Mesothelial cell of epicardium (in vitro differentiated cells): ENCODE measurements around the gene ASTL. TPM values are rescaled to one million over a fixed set of nuclear protein-coding genes. Genes with fewer than 3 reads are reported as not detected.

Experiments used
- DNase-seq, 2 experiments: peaks; one replicate each; pipeline ENCODE4 v3.0.0; 2021; ENCODE audit warnings: low spot score in 2 of 2; ENCODE audit not compliant: unreplicated experiment in 2 of 2
- H3K27ac Mint-ChIP-seq: 2 replicates; pipeline ENCODE4 v1.8.0; 2021; ENCODE audit warnings: mixed read lengths
- H3K27me3 Mint-ChIP-seq: 2 replicates; pipeline ENCODE4 v1.8.0; 2021; ENCODE audit warnings: low read depth, mixed read lengths
- H3K36me3 Mint-ChIP-seq: 2 replicates; pipeline ENCODE4 v1.8.0; 2021; ENCODE audit warnings: mixed read lengths
- H3K4me1 Mint-ChIP-seq: 2 replicates; pipeline ENCODE4 v1.8.0; 2021; ENCODE audit warnings: mixed read lengths
- H3K4me3 Mint-ChIP-seq: 2 replicates; pipeline ENCODE4 v1.8.0; 2021; ENCODE audit warnings: mild to moderate bottlenecking, moderate library complexity, mixed read lengths
- H3K9me3 Mint-ChIP-seq: 2 replicates; pipeline ENCODE4 v1.8.0; 2021; ENCODE audit warnings: mixed read lengths
- total RNA-seq: library from RNA; stranded (reverse); gene quantifications from 3 replicates; pipeline ENCODE4 v1.2.1, GENCODE V29; 2021
- TF ChIP-seq, protein P1 (sequence below): fragments of 200-600 bp; sonication (generic); IDR thresholded peaks from one replicate; pipeline ENCODE4 v1.5.0; 2021; ENCODE audit warnings: antibody characterized with exemption; ENCODE audit not compliant: unreplicated experiment

The ASTL gene
- total RNA-seq, 1 donor from 2014 or later: 1.2 TPM

DNA sequence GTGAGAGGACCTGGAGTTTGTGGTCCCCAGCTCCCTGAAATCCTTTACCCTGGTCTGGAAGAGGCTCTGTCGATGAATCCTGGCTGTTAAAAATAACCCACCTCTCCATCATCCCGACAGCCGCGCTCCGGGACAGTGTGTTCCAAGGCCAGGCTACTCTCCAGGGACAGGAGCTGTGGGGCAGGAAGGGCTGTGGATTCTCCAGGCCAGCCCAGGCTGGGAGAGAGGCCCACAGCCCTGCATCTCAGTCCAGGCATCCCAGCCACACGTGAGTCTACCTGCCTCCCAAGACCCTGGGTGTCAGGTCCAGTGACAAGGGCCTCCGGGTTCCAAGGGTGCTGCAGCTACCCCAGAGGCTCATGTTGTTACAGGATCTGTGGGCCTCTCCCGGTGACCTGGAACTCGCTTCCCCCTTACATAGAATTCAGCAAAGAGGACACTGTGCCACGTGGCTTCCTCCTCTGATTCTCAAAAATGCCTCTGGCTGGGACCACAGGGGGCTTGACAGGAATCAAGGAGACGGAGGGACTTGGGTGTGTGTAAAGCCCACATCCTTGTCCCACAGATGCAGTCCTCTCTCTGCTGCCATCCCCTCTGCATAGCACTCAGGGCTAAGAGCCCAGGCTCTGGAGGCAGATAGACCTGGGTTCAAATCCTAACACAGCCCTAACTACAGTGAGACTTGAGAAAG is 39.3 kb downstream of the ASTL start:
- H3K4me3 Mint-ChIP-seq: no peak overlapping the region
- peaks cover 3% of the 10 kb centered on the region for H3K36me3 Mint-ChIP-seq
- peaks cover 4% of the 10 kb centered on the region for H3K4me1 Mint-ChIP-seq
- DNase-seq: peak in 1 of 2 experiments; percentile 31
- H3K27me3 Mint-ChIP-seq: no peaks in the 10 kb centered on the region
- TF ChIP-seq, protein P1, sequence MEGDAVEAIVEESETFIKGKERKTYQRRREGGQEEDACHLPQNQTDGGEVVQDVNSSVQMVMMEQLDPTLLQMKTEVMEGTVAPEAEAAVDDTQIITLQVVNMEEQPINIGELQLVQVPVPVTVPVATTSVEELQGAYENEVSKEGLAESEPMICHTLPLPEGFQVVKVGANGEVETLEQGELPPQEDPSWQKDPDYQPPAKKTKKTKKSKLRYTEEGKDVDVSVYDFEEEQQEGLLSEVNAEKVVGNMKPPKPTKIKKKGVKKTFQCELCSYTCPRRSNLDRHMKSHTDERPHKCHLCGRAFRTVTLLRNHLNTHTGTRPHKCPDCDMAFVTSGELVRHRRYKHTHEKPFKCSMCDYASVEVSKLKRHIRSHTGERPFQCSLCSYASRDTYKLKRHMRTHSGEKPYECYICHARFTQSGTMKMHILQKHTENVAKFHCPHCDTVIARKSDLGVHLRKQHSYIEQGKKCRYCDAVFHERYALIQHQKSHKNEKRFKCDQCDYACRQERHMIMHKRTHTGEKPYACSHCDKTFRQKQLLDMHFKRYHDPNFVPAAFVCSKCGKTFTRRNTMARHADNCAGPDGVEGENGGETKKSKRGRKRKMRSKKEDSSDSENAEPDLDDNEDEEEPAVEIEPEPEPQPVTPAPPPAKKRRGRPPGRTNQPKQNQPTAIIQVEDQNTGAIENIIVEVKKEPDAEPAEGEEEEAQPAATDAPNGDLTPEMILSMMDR: no peak
- peaks cover 13% of the 10 kb centered on the region for H3K9me3 Mint-ChIP-seq
- no peak overlapping the region for H3K27ac Mint-ChIP-seq

DNA sequence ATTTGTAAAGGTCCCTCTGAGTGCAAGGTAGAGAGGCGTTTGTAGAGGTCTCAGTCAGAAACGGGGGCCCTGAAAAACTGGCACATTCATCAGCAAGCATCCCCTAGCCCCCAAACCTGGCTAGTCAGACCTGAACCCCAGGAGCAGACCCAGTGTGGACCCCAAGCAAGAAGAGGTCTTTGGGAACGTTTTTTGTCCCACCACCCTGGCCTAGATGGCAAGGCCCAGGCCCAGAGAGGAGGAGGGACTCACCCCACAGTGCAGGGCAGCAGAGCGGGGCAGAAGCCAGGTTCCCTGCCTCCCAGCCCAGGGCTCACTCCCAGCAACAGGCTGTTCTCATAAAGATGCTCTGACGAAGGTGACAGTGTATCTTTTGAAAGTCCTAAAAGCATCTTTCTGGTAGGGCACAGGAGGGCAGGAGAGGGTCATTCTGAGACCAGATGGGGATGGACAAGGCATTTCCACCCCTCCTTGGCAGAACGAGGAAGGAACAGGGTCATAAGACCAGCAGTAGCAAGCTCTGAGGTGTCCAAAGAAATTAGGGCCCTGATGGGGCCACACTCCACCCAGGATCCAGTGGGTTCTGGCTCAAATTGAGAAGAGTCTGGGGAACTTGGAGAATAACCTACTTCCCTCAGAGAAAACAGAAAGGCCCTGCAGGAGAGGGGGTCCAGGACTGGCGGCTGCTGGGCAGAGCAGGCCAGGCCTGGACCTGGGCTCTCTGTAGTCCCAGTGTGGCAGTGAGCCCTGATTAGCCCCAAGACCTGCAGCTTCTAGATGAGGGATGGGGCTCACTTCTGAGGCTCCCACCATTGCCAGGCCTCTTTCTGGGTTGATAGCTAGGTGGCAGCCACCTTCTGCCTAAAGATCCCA is 40.1 kb downstream of the ASTL start:
- TF ChIP-seq, protein P1: no peak
- no peak overlapping the region for H3K27ac Mint-ChIP-seq
- peaks cover 3% of the 10 kb centered on the region for H3K36me3 Mint-ChIP-seq
- H3K4me1 Mint-ChIP-seq: peaks cover 3% of the 10 kb centered on the region
- DNase-seq: peak in 1 of 2 experiments; percentile 11
- H3K4me3 Mint-ChIP-seq: no peak overlapping the region
- H3K27me3 Mint-ChIP-seq: no peaks in the 10 kb centered on the region
- H3K9me3 Mint-ChIP-seq: peaks cover 13% of the 10 kb centered on the region

DNA sequence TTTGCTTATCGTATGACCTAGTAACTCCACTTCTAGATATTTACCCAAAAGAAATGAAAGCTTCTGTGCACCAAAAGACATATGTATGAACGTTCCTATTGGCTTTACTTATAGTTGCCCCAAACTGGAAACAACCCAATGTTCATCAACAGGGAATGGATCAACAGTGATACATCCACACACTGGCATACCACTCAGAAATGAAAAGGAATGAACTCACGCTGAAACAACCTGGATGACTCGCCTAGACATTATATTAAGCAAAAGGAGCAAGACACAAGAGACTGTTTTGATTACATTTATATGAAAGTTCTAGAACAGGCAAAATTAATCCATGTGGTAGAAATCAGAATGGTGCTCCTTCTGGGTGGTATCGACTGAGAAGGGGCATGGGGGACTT is 40.9 kb downstream of the ASTL start:
- no peak for DNase-seq

DNA sequence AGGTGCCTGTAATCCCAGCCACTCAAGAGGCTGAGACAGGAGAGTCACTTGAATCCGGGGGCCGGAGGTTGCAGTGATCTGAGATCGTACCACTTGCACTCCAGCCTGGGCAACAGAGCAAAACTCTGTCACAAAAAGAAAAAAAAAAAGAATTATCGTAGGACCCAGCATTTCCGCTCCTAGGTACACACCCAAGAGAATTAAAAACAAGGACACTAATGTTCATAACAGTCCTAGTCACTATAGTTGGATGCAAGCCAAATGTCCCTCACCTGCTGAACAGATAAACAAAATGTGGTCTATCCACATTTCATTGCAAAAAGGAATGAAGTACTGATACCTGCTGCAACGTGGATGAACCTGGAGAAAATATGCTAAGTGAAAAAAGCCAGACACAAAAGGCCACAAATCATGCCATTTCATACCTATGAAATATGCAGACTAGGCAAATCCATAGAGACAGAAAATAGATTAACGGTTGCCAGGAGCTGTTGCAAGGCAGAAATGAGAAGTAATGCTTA is 43.1 kb downstream of the ASTL start:
- H3K36me3 Mint-ChIP-seq: peaks cover 3% of the 10 kb centered on the region
- TF ChIP-seq, protein P1: no peak
- no peak for DNase-seq
- H3K27me3 Mint-ChIP-seq: no peaks in the 10 kb centered on the region
- H3K27ac Mint-ChIP-seq: no peak overlapping the region
- peaks cover 7% of the 10 kb centered on the region for H3K4me1 Mint-ChIP-seq
- peaks cover 13% of the 10 kb centered on the region for H3K9me3 Mint-ChIP-seq
- no peak overlapping the region for H3K4me3 Mint-ChIP-seq

More for the DNA sequence above, 40.9 kb downstream of the ASTL start:
- TF ChIP-seq, protein P1: no peak
- H3K36me3 Mint-ChIP-seq: peaks cover 3% of the 10 kb centered on the region
- H3K9me3 Mint-ChIP-seq: peaks cover 13% of the 10 kb centered on the region
- H3K27ac Mint-ChIP-seq: no peak overlapping the region
- H3K27me3 Mint-ChIP-seq: no peaks in the 10 kb centered on the region
- H3K4me3 Mint-ChIP-seq: no peak overlapping the region
- peaks cover 3% of the 10 kb centered on the region for H3K4me1 Mint-ChIP-seq

DNA sequence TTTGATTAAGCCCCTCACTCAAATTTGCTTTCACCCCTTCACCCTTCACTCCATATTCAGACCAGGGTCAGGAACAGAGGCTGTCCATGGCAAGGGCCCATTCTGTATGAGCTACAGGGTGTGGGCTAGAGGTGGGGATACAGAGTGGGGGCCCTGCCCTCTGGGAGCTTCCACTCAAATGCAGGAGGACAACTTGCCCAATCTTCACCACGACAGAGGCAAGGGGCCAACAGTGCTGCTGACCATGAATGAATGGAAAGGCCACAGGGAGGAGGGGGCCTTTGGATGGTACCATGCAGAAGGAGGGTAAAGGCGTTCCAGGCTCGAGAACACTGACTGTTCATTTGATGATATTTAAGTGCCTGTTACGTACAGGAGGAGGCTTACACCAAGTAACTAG is 44.8 kb downstream of the ASTL start:
- peak in 1 of 2 experiments; percentile 26 for DNase-seq
- H3K36me3 Mint-ChIP-seq: peaks cover 3% of the 10 kb centered on the region
- TF ChIP-seq, protein P1: no peak

More for the DNA sequence above, 44.8 kb downstream of the ASTL start:
- Mint-ChIP-seq H3K27me3 (no peaks in the 10 kb centered on the region), H3K4me1 (peaks cover 8% of the 10 kb centered on the region), H3K9me3 (peaks cover 13% of the 10 kb centered on the region), H3K27ac (no peak overlapping the region), H3K4me3 (no peak overlapping the region)
